Endodermal cell (in vitro differentiated cells): Measurements from ENCODE around the gene PCNT. TPM values are rescaled to one million over a fixed set of nuclear protein-coding genes. Genes with fewer than 3 reads are reported as not detected.

Experiments
- DNase-seq: peaks from one replicate; pipeline ENCODE4 v3.0.0-alpha.2; 2017
- H3K27ac ChIP-seq: 2 replicates; pipeline ENCODE4 v1.5.1; 2013; ENCODE audit warnings: mild to moderate bottlenecking, low read depth, low read length, moderate library complexity
- H3K27me3 ChIP-seq: 2 replicates; pipeline ENCODE4 v1.6.1; 2013; ENCODE audit warnings: mild to moderate bottlenecking, low read length, moderate library complexity; ENCODE audit not compliant: insufficient read depth, control insufficient read depth, poor library complexity, severe bottlenecking
- H3K36me3 ChIP-seq: 2 replicates; pipeline ENCODE4 v1.7.0; 2013; ENCODE audit warnings: mild to moderate bottlenecking, low read length, moderate library complexity; ENCODE audit not compliant: control insufficient read depth, insufficient read depth
- H3K4me1 ChIP-seq: one replicate; pipeline ENCODE4 v1.7.0; 2013; ENCODE audit warnings: low read length; ENCODE audit not compliant: control insufficient read depth, insufficient read depth
- H3K4me3 ChIP-seq: 2 replicates; pipeline ENCODE4 v1.5.1; 2013; ENCODE audit warnings: mild to moderate bottlenecking, low read length, moderate library complexity
- H3K9ac ChIP-seq: 2 replicates; pipeline ENCODE4 v1.6.1; 2013; ENCODE audit warnings: mild to moderate bottlenecking, low read length, moderate library complexity; ENCODE audit not compliant: poor library complexity, severe bottlenecking; ENCODE audit errors: extremely low read depth
- H3K9me3 ChIP-seq: 2 replicates; pipeline ENCODE4 v1.6.1; 2013; ENCODE audit warnings: mild to moderate bottlenecking, low read length, moderate library complexity; ENCODE audit not compliant: control insufficient read depth
- H3K27ac Mint-ChIP-seq: 2 replicates; pipeline ENCODE4 v1.8.0; 2020; ENCODE audit warnings: mixed read lengths
- H3K27me3 Mint-ChIP-seq: 2 replicates; pipeline ENCODE4 v1.8.0; 2021; ENCODE audit warnings: mild to moderate bottlenecking, mixed read lengths; ENCODE audit not compliant: insufficient read depth
- H3K36me3 Mint-ChIP-seq: 2 replicates; pipeline ENCODE4 v1.8.0; 2020; ENCODE audit warnings: low read depth, mixed read lengths
- H3K4me1 Mint-ChIP-seq: 2 replicates; pipeline ENCODE4 v1.8.0; 2020; ENCODE audit warnings: mixed read lengths
- H3K4me3 Mint-ChIP-seq: 2 replicates; pipeline ENCODE4 v1.8.0; 2020; ENCODE audit warnings: mild to moderate bottlenecking, moderate library complexity, mixed read lengths
- H3K9me3 Mint-ChIP-seq: 2 replicates; pipeline ENCODE4 v1.8.0; 2020; ENCODE audit warnings: mild to moderate bottlenecking, mixed read lengths
- WGBS, 2 experiments: methylation state at CpG; one replicate each; pipeline versions ENCODE4 v1.1.5 to v1.1.7; 2013; ENCODE audit warnings: missing lambda C conversion rate in 2 of 2, mixed read lengths in 1 of 2; ENCODE audit not compliant: insufficient coverage in 1 of 2, insufficient read length in 1 of 2; 5-methylcytosine and 5-hydroxymethylcytosine counted together
- total RNA-seq, 2 donors: library from RNA; stranded (reverse); fragmentation: NEBNext Ultra II Directional in 1 of 2; extraction: Animal tissue kit (Norgen Biotek cat#: 25700) in 1 of 2; gene quantifications; 2 replicates in 1 of 2; 3 replicates in 1 of 2; pipeline ENCODE4 v1.2.1, GENCODE V29; 2021
- TF ChIP-seq, protein P1 (sequence below): fragments of 200-600 bp; sonication (generic); conservative IDR thresholded peaks from 2 replicates; pipeline ENCODE4 v1.5.0; 2021; ENCODE audit warnings: antibody characterized with exemption, mild to moderate bottlenecking

The PCNT gene
- total RNA-seq, 2 donors from 2014 or later = 40.1 to 40.7 TPM

DNA sequence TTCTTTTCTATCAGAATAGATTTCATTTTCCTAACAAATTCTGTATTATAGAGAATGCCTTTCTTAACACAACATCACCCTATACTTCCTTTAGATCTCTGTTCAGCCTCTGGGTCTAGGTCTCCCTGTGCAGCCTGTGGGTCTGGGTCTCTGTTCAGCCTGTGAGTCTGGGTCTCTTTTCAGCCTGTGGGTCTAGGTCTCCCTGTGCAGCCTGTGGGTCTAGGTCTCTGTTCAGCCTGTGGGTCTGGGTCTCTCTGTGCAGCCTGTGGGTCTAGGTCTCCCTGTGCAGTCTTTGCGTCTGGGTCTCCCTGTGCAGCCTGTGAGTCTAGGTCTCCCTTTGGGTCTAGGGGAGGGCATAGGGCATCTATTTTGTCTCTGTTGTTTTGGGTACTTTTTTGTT lies 75.2 kb downstream of the PCNT start:
- Mint-ChIP-seq H3K4me3 (no peak overlapping the region), H3K9me3 (no peaks in the 10 kb centered on the region), H3K36me3 (peaks cover 54% of the 10 kb centered on the region), H3K27me3 (no peaks in the 10 kb centered on the region), H3K4me1 (no peaks in the 10 kb centered on the region), H3K27ac (no peak overlapping the region)
- TF ChIP-seq, protein P1, sequence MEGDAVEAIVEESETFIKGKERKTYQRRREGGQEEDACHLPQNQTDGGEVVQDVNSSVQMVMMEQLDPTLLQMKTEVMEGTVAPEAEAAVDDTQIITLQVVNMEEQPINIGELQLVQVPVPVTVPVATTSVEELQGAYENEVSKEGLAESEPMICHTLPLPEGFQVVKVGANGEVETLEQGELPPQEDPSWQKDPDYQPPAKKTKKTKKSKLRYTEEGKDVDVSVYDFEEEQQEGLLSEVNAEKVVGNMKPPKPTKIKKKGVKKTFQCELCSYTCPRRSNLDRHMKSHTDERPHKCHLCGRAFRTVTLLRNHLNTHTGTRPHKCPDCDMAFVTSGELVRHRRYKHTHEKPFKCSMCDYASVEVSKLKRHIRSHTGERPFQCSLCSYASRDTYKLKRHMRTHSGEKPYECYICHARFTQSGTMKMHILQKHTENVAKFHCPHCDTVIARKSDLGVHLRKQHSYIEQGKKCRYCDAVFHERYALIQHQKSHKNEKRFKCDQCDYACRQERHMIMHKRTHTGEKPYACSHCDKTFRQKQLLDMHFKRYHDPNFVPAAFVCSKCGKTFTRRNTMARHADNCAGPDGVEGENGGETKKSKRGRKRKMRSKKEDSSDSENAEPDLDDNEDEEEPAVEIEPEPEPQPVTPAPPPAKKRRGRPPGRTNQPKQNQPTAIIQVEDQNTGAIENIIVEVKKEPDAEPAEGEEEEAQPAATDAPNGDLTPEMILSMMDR = no peak
- Histone ChIP-seq H3K9ac (no peak overlapping the region), H3K4me1 (no peaks in the 10 kb centered on the region), H3K27me3 (no peaks in the 10 kb centered on the region), H3K9me3 (no peaks in the 10 kb centered on the region), H3K4me3 (no peak overlapping the region), H3K27ac (no peak overlapping the region), H3K36me3 (peaks cover 60% of the 10 kb centered on the region)
- 86% methylated on average over 1 of the region's 1 CpG; no CpG with 5 or more reads in 1 of the 2 experiments for WGBS, 2 experiments
- no peak for DNase-seq

DNA sequence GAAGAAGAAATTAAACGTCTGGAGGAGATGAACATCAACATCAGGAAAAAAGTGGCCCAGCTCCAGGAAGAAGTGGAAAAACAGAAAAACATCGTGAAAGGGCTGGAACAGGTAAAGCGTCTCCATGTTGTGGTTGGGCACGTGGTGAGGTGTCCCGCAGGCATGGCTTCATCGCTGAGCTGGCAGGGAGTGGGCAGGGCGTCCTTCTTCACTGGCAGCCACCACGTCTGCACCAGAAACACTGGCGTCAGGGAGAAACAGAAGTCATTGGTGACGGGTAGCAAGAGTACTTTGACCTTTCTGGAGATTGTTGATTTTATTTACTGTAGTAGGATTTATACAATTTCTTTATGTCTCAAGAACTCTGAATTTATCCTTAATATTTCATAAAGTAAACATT lies 75.7 kb downstream of the PCNT start:
- H3K4me3 ChIP-seq = no peak overlapping the region
- no peak overlapping the region for H3K27ac ChIP-seq
- Mint-ChIP-seq H3K36me3 (peaks cover 57% of the 10 kb centered on the region), H3K27me3 (no peaks in the 10 kb centered on the region), H3K27ac (no peak overlapping the region), H3K4me3 (no peak overlapping the region), H3K4me1 (no peaks in the 10 kb centered on the region), H3K9me3 (no peaks in the 10 kb centered on the region)
- no peaks in the 10 kb centered on the region for H3K4me1 ChIP-seq
- TF ChIP-seq, protein P1 = no peak
- H3K36me3 ChIP-seq = peaks cover 60% of the 10 kb centered on the region
- H3K9me3 ChIP-seq = no peaks in the 10 kb centered on the region
- 95 to 97% methylated on average over 8 to 10 of the region's 10 CpGs for WGBS, 2 experiments
- H3K27me3 ChIP-seq = no peaks in the 10 kb centered on the region
- H3K9ac ChIP-seq = no peak overlapping the region
- no peak for DNase-seq

GRCh38 chr21:46401186-46401910 lies 77.4 kb downstream of the PCNT start:
- Histone ChIP-seq H3K27ac (no peak overlapping the region), H3K9ac (no peak overlapping the region), H3K4me3 (no peak overlapping the region), H3K4me1 (no peaks in the 10 kb centered on the region), H3K36me3 (peaks cover 64% of the 10 kb centered on the region), H3K9me3 (no peaks in the 10 kb centered on the region), H3K27me3 (no peaks in the 10 kb centered on the region)
- Mint-ChIP-seq H3K9me3 (no peaks in the 10 kb centered on the region), H3K36me3 (peaks cover 61% of the 10 kb centered on the region), H3K27ac (no peak overlapping the region), H3K27me3 (no peaks in the 10 kb centered on the region), H3K4me1 (peaks cover 2% of the 10 kb centered on the region), H3K4me3 (no peak overlapping the region)
- TF ChIP-seq, protein P1 = no peak
- DNase-seq = no peak
- WGBS, 2 experiments = 94 to 99% methylated on average over 10 to 13 of the region's 13 CpGs
